NCI-H345 (cell line): ENCODE results near the gene EGR4.

ENCODE experiments used
- DNase-seq: peaks from one replicate; lab custom pipeline; 2025; lab: John Stamatoyannopoulos, UW

The EGR4 gene

DNA sequence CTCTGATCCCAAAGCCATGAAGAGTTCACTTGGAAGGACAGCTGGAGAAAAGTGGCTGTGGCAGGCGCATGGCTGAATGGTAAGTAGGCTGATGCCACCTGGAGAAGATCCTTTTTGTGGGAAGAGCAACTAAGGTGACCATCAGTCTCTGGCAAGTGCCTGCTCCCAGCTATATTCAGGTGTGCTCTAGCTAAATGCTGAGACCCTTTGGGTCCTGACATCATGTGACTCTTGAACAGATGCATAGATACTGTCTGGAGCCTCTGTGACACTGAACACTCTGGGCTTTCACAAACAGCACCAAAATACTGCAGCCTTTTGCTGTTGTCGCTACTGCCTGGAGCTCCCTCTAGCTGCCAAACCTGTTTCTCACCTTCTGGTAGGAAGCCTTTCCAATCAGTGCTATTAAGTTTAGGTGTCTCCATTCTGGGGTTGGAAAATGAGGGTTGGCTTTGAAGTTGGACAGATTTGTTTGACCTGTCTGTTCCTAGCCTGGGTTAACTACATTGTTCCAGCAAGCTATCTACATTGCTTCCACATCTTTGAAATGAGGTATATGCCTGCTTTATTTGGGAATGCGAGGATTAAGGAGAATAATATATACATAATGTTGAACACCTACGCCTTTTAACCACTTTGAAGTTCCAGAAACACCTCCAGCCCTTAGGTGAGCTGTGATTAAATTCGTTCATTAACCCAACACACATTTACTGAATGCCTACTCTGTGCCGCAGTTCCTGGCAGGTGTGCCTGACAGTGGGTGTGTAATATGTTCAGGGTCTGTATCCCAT is 3.1 kb downstream of the EGR4 start:
- DNase-seq, result peak; percentile 75

GRCh38 chr2:73289304-73289703 is 4.0 kb downstream of the EGR4 start:
- DNase-seq, result no peak

GRCh38 chr2:73286134-73286655 is 7.2 kb downstream of the EGR4 start:
- DNase-seq, result no peak

- DNase-seq, result no peak
These were observed 8.1 kb downstream of the EGR4 start for GRCh38 chr2:73285159-73285739.

DNA sequence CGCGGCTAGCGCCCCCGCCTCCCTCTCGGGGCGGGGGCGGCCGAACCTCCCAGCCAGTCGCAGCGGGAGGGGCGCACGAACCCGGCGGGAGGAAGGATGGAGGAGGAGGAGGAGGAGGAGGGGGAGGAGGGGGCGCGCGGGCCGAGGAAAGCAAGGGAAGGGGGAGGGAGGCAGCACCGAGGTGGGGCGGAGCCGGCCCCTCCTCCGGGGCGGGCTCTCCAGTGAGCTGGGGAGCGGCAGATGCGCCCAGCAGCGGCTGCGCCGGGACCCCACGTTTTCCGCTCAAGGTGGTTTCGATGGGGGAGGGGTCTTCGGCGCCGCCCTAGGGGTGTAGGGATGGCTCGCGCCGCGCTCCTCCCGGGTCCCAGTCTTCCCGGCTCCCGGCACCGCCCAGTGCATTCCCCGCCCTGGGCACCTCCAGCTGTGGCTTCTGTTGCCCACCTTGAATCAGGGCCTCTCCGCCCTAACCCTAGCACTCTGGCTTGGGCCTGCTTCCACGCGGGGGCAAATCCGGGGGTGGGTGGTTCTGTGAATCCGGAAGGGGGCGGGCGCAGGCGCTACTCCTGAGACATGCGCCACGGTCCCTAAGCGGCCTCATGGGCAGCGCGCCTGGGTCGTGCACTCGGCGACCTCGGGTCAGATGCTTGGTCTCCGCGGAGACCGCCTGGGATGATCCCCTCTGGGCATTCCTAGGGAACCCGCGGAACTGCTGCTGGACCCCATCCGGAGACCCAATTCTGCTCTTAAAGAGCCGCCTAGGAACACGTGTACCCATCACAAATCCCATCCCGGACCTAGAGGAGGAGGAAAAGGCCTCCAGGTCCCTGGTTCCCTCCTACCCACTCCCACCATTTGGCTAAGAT is 8.8 kb downstream of the EGR4 start, which contains the start of gene FBXO41:
TSS of gene FBXO41 (minus strand) at position 183 of the 863 bp plus-strand sequence. CDS start 14,848 bp downstream, outside the sequence.
- DNase-seq, result peak; percentile 53

- peak; percentile 13 for DNase-seq
These were observed 9.6 kb downstream of the EGR4 start for GRCh38 chr2:73283545-73284295.

GRCh38 chr2:73282924-73283544 is 10.3 kb downstream of the EGR4 start:
- no peak for DNase-seq

GRCh38 chr2:73281244-73281643 is 12.1 kb downstream of the EGR4 start:
- DNase-seq, result no peak

GRCh38 chr2:73279852-73280251 is 13.5 kb downstream of the EGR4 start:
- no peak for DNase-seq

DNA sequence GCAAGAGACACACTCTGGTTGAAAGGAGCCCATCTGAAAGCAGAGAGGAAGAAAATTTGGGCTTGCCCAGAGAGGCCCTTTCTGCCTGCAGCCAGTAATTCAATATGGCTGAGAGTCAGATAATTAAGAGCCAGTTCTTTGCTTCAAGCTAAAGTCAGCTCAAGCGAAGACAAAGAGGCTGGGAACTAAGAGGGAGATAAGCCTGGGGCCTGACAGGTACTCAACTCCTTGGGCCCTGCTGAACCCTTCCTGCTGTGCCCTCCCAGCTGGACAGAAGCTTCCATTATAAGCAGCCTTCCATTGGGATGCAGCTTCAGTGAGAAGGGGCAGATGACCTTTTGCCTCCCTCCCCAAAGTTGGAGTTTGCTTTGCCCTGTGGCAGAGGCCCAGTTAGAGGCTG is 21.1 kb downstream of the EGR4 start:
- no peak for DNase-seq

- no peak for DNase-seq
These were observed 23.5 kb downstream of the EGR4 start for GRCh38 chr2:73269686-73270465.

- peak; percentile 85 for DNase-seq
These were observed 24.3 kb downstream of the EGR4 start for GRCh38 chr2:73268830-73269685.

DNA sequence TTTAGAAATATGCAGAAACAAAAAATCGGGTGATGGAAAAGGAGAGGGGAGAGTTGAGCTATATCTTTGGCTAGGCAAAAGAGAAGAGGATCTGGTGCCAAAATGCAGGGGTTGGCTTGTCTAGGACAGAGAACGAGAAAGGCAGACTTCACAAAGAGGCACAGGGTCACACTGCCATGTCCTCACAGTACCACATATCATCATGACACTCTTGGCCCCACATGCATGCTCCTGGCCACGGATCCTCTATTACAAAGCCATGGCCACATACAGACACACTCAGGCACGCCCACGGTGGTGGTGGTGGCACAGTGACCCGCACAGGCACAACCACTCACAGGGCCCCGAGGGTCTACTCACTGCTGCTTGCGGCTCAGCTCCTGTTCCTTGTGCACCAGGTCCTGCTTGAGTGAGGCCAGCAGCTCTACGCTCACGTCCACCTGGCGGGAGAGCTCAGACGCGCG is 24.9 kb downstream of the EGR4 start:
- DNase-seq, result peak; percentile 56

GRCh38 chr2:73267008-73267407 is 26.3 kb downstream of the EGR4 start:
- no peak for DNase-seq

DNA sequence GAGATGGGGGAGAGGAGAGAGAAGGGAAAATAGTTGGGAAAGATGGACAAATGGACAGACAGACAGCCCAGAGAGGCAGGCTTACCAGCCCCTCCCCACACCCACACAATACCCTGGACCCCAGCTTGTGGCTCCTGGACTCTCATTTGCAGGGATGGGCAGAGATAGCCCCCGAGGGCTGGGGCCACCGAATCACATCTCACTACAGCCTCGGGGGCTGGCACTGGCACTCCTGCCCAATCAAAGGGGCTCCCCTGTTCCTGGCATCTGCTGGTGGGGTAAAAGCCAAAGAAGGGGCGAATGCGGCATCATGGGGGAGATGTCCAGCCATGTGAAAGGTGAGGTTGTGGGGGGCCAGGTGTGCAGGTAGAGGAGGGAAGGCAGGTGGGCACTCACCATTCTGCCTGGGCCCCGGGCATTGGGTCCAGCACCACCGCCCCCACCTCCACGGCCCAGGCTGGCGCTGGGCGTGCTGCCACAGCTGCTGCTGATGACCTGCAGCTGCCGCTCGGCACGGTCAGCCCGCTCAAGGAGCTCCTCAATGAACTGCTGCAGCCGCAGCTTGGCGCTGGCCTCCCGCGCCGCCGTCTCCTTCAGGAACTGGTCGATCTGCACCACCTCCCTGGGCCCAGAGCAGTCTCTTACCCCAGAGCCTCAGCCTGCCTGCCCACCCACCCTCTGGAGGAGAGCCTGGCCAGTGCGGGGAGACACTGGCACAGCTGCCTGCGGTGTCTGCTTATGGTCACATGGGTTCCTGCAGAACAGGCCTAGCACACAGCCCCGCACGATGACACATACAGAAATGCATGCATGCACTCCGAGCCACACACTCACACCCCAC is 27.1 kb downstream of the EGR4 start:
- DNase-seq, result no peak

- DNase-seq, result no peak
These were observed 27.9 kb downstream of the EGR4 start for GRCh38 chr2:73265298-73266060.

GRCh38 chr2:73264783-73265182 is 28.6 kb downstream of the EGR4 start:
- DNase-seq, result no peak

DNA sequence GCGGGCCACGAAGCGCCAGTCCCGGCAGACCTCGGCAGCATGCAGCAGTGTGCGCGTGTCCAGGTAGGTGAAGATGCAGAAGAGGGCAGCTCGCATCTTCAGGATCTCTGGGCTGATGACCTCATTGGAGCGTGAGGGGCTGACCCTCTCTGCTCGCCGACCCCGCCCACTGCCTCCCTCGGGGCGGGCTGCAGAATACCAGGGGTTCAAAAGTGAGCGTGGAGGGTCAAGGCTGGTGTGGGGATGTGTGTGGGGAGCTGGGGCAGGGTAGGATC is 29.1 kb downstream of the EGR4 start:
- no peak for DNase-seq
